Measurements from ENCODE around the gene ZBTB21.

- TF ChIP-seq ZNF331 (CRISPR knock-in tag; IDR thresholded peaks at IDR 0.05; ENCODE audit: low read depth) (no peak), CTCF (conservative IDR thresholded peaks at IDR 0.05; ENCODE audit: low read depth in 2 of 2) (no peak)
These were observed 26.2 kb upstream of the ZBTB21 start for GRCh38 chr21:42036313-42036712.
